Kidney tubule cell (primary cell): ENCODE measurements around the gene MED27.
"Not testable (repeated sequence)": the region's sequence is repeated elsewhere in the genome, so short reads cannot be mapped to it uniquely, and the experiment has no call there.

Experiments used
- DNase-seq: peaks from one replicate; pipeline ENCODE4 v3.0.0-alpha.2; 2018; ENCODE audit warnings: low spot score

The MED27 gene

GRCh38 chr9:131921635-131922034 is 158.0 kb downstream of the MED27 start:
- DNase-seq, result not testable (repeated sequence)

DNA sequence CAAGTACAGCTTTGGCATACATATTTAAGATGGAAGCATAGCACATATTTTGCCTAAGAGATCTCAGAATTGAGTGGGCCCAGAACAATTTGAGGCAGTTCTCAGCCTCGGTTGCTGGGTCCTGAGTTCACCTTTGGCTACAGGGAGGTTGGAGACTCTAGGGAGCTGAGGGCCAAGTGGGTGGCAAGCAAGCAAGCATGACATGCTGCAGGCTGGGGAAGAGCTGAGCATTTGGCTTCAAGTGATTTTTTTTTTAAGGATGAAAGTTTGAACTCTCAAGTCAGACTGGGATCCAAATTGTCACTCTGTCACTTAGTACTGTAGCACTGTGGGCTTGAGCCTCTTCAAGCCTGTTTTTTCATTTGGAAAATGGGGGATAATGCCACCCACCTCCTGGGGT is 160.5 kb downstream of the MED27 start:
- no peak for DNase-seq

DNA sequence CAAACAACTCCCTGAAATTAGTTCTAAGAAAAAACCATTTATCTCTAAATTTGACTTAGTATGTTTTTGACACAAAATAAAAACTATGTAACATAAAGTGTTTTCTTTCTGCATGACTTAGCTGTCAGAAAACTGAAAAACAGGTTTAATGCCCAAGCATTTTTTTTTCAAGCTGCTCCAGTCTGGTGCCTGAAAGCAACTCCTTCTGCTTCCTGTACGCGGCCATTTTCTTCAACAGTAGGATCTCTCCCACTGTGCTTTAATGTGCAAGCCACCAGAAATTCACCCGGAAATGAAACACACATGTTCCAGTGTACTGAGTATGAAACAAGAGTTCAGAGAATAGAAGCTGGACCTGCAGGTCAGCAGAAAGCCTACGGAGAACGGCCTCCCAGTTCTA is 161.2 kb downstream of the MED27 start:
- no peak for DNase-seq

DNA sequence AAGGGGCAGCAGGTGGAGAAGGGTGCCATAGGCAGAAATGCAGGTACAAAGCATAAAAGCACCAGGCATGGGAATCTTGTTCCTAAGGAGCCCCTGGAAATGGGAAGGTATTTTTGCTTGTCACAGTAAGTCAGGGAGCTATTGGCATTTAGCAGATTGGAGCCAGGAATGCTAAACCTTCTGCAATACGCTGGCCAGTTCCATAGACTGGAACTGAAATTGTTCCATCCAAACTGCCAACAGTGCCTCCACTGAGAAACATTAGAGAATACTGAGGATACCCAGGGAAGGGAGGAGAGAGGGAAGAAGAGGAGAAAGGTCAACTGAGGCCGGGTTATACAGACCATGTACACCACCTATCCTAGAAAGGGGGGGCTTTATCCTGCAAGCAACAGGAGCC is 162.7 kb downstream of the MED27 start:
- no peak for DNase-seq

DNA sequence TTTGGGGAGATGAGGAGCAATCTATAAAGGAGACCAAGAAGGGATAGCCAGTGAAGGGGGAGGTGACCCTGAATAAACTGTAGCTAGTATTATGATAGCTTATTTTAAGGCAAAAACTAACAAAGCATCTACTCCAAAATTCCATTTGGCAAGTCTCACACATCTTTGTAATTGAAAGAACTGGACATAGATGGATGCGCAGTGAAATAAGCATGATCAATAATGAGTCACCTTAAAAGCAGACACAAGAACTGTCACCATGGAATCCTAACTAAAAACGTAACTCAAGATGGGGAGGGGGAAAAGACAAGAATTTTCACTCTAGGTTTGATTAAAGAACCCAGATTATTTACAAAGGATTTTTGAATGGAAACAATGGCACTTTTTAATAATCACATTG is 164.5 kb downstream of the MED27 start:
- peak; percentile 30 for DNase-seq

DNA sequence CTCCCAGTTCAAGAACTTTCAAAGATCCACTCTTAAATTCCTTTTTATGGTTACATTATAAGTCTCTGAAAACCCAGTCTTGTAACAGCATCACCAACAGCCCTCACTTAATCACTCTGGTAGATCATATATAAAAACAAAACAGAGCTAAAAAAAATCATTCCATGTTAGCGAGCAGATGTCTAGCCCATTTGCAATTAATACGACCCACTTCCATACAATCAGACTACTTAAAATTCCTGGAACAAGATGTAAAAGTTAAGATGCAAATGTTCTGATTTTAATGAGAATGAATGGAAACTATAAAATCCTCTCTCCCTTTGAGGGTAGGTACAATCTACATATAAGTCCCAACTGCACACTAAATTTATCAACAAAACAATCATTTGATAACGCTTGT is 167.0 kb downstream of the MED27 start:
- no peak for DNase-seq

DNA sequence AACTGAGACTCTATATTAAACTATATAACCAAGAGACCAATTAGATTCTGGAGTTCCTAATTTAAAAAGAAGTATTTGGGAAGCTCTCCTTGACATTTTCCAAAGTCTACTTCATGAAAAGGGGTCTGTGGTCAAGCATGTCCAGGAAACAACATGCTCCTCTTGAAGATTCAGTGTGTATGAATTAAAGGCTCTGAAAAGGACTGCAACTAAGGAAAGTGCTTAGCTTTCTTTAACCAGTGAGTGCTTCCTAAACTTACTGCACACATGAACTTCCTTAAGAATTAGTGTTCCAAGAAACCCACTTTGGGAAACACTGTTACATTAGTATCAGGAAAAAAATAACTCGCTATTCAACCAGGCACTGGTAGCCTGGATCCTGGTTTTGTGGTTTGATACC is 167.6 kb downstream of the MED27 start:
- no peak for DNase-seq

DNA sequence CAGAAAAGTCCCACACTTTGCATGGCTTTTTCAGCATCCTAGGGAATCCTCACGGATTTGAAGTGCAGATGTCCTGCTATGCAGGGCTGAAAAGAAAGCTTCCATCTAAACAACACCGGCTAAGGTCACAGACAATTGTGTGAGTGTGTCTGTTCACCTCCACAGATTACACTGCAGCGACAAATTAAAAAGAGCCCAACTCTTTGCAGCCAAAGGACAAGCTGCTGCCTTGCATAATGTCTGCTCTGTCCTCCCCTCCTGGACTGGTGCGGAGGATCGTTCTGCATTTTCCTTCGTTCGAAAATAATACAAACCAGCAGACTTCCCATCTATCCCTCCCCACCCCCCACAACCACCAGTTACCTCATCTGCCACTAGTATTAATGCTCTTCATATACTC is 169.1 kb downstream of the MED27 start:
- no peak for DNase-seq

- no peak for DNase-seq
Observed at GRCh38 chr9:131905144-131905543, 174.5 kb downstream of the MED27 start.

DNA sequence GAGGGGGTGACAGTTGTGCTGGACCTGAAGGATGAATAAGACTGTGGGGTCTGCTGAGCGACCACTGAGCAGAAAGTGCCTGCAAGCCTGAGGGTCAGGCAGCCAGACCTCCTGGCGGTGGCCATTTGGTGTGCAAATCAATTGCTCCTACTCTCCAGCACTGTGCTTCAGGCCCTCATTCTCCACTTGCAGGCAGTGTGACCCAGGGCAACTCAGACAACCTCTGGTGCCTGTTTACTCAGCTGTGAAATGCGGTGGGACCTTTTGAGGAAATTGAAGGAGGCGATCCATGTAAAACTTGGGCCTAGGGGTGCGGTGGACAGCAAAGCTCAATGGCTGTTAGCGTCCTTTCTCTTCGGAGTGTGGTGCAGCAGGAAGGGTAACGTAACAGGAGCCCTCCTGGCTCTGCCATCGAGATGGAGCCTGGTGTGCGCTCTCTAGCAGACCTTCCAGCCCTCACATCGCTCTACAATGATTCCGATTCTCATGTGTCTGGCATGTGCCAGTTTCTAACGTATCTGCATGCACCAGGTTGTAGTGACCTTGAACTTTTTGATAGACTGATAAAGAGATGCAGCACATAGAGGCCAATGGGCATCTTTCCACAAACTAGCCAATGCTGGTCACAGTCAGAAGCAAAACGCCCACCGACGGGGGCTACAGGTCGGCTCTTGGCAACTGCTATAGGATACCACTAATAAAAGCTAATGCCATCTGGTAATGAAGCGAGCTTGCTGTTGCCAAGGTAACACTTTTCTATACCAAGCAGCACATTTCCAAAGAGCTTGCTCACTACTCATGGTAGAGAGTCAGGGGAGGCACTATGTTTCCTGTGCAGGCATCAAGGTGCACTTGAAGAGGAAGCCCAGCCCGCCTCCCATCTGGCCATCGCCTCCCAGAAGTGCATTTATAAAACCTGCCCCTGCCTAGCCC is 180.1 kb downstream of the MED27 start:
- DNase-seq, result no peak

- DNase-seq, result no peak
Observed at GRCh38 chr9:131892902-131893500, 186.7 kb downstream of the MED27 start.

- DNase-seq, result no peak
Observed at GRCh38 chr9:131892162-131892707, 187.4 kb downstream of the MED27 start.

DNA sequence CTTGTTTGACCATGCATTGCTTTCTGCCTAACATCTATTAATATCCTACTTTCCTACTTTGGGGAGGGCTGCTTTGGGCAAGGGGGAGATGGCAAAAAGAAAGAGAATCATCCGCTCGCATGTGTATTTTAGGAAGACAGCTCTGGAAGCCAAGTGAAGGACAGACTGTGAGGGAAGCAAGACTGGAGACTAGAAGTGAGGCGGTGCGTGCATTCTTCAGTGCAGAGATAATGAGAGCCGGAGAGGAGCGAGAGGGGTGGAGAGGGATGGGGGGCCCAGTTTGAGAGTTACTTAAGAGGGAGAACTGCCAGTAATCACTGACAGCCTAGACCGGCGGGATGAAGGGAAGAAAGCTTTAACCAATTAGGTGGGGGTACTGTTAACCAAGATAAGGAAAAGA is 188.1 kb downstream of the MED27 start:
- no peak for DNase-seq

- no peak for DNase-seq
Observed at GRCh38 chr9:131889437-131890251, 190.0 kb downstream of the MED27 start.

- no peak for DNase-seq
Observed at GRCh38 chr9:131888923-131889322, 190.7 kb downstream of the MED27 start.

DNA sequence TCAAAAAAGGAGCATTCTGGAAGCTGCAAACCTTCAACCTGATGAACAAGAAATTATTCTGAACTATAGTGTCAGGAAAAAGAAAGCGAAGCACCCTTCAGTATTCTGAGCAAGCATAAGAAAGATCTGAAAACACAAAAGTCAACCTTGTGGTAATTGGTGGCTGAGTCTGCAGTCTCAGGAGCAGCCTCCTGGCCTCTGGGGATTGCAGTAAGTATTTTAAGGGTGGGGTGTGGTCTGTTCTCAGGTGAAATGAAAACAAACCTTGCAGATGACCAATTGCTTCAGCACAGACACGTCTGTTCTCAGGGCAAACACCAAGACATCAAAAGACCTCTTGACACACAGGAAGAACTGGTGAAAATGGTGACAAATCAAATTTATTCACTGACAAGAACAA is 192.0 kb downstream of the MED27 start:
- no peak for DNase-seq

- DNase-seq, result no peak
Observed at GRCh38 chr9:131886826-131887225, 192.8 kb downstream of the MED27 start.

GRCh38 chr9:131885144-131885609 is 194.5 kb downstream of the MED27 start:
- DNase-seq, result no peak

DNA sequence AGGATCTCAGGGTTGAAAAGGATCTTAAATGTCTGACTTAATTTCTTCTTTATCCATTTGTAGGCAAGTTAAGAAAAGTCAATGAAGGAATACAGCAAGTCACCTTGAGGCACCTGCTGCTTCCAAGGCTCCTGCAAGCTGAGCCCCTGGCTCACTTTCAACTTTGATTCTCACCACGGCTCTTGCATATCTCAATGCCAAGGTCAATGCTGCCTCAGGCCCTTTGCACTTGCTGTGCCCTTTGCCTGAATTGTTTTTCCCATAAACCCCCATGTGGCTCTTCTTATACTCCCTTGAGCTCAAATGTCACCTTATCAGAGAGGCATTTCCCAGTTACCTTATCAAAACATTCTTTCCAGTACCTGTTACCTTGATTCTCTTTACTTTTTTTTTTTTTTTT is 195.4 kb downstream of the MED27 start:
- no peak for DNase-seq

DNA sequence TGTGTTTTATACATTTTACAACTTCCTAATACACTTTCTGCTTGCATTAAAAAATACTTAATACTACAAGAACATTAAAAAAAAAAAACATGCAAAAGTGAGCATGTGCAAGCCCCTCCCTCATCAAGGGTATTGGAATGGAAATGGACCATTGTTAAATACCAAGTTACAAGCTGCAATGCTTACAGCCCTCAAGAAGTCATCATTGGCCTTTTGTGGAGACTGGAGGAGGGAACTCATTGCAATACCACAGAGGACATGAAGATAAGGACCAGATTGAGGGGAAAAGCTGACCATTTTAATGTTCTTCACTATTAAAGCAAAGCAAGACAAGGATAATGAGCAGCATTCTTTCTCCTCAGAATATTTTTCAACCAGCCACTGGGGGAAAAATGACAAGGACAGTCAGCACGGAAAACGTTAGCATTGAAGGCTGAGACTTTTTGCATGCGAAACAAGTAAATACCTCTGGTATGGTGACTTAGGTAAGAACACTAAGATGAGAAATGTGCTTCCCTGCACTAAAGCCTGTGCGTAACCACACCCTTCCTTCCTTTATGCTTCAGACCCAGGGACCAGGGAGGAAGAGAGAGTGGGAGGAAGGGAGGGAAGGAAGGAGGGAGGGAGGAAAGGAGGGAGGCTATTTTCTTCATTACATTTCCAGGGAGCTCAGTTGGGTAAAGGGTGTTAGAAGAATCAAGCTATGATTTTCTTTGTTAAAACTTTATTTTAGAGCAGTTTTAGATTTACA is 198.7 kb downstream of the MED27 start:
- no peak for DNase-seq

DNA sequence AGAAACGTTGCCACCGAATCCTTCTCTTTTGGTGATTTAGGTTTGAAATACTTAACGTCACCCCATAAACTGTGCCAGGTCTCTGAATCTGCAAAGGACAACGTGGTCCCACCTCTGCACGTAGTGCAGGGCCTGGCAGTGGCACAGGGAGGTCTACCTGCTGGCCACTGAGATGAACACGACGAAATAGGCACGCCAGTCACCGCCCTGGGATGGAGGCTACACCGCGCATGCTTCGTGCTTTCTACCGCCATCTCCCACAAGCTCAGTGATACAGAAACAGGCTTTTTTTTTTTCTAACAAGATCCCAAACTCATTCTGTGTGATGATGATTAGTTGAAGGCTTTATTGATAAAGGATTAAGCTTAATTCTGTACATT is 199.8 kb downstream of the MED27 start:
- DNase-seq, result no peak
